Measurements from ENCODE around the gene PCSK1. TPM values are rescaled to one million over a fixed set of nuclear protein-coding genes. Genes with fewer than 3 reads are reported as not detected.

PCSK1 gene
- total and polyA plus RNA-seq, 8 donors = 0.18 to 4.8 (median 0.58) TPM; not detected in 4

DNA sequence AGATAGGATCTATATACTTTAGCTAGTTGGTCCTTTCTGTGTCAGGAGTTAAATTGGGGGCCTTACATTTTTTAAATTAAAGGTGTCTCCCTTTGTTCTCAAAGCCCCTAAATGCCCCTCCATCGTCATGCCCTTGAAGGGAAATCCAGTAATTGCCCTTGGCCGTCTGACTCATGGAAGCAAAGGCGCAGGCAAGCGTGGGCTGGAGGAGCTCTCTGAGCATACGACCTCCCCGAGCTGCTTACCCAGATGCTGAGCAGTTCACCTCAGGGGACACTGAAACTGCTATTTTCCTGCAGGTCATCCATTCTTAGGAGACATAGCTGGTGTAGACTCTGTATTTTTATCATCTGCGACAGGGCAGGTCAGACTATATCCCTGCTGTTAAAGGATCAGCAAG lies 23.0 kb downstream of the PCSK1 start:
- Histone ChIP-seq H3K9me3 (no peaks in the 10 kb centered on the region), H3K27me3 (no peaks in the 10 kb centered on the region), H3K4me3 (no peak overlapping the region), H3K27ac (no peak overlapping the region), H3K36me3 (no peaks in the 10 kb centered on the region), H3K4me1 (no peaks in the 10 kb centered on the region)
- WGBS, 5 donors = 83 to 90% (median 87%) methylated on average over 7 of the region's 7 CpGs
- no peak for TF ChIP-seq POLR2AphosphoS5 (IDR thresholded peaks at IDR 0.05)
- no peak for TF ChIP-seq POLR2A (IDR thresholded peaks at IDR 0.05)
- TF ChIP-seq CTCF (IDR thresholded peaks at IDR 0.05) = no peak
- TF ChIP-seq EP300 (IDR thresholded peaks at IDR 0.05) = no peak
- intact Hi-C loops (cut with DNase I; ENCODE audit: low total_unique reads) = no loop called here
- DNase-seq = no peak

DNA sequence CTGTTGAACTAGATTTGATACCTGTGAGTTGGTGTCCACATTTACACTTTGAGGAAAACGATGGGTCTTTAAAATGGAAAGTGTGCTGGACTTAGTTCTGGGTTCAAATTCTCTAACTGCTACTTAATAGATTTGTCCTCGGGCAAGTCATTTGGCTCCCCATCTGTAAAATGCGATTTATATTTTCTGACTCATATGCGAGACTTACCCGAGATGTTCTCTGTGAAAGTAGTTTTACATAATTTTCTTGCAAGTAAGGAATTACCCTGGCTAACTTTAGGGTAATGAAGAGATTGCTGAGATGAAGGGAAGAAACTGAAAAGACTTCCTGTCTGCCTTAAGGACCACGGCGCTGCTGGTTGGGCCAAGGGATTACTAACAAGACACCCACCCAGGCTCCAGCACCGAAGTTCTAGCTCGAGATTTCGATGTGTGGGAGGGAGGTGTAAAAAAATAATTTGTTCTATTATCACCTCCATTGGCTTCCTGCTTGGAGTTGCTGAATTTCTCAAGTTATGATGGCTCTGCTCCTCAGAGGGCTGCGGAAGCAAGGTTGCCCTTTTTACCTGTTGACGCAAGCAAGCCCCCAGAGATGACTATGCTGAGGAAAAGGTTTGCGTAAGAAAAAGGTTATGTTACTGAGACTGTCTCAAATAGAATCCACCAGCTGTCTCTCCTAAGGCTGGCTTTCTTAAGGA lies 24.1 kb downstream of the PCSK1 start:
- no peak for DNase-seq
- no peak overlapping the region for H3K27ac ChIP-seq
- H3K9me3 ChIP-seq = no peaks in the 10 kb centered on the region
- H3K4me1 ChIP-seq = no peaks in the 10 kb centered on the region
- WGBS, 5 donors = 84 to 92% (median 89%) methylated on average over 13 of the region's 13 CpGs
- no peaks in the 10 kb centered on the region for H3K36me3 ChIP-seq
- no peak overlapping the region for H3K4me3 ChIP-seq
- TF ChIP-seq CTCF (IDR thresholded peaks at IDR 0.05) (no peak), POLR2A (IDR thresholded peaks at IDR 0.05) (no peak), POLR2AphosphoS5 (IDR thresholded peaks at IDR 0.05) (no peak), EP300 (IDR thresholded peaks at IDR 0.05) (no peak)
- no peaks in the 10 kb centered on the region for H3K27me3 ChIP-seq
- intact Hi-C loops (cut with DNase I; ENCODE audit: low total_unique reads) = no loop called here

DNA sequence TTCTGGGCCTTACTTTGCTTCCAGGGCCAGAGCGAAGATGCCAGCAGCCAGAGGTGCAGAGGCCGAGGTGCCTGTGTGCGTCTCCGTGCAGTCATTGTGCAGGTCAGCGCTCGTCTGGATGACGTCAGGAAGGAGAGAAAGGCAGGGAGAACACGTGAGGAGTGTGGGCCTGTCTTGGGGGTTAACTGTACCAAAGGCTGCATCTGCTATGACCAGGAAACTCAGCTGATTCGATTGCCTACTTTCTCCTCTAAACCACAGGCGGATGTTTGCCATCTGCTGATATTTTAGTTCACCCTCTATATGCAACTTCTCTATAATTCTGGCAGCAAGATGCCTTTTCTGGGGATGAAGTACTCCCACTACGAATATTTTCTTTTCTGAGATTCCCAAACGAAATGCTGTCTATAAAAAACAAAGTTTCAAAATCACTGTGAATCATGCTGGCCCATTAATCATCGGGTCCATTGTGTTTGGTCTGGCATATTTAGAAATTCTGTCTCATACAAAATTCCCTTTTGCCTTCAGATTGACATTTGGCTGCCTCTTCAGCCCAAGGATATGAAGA lies 24.8 kb downstream of the PCSK1 start:
- no peaks in the 10 kb centered on the region for H3K4me1 ChIP-seq
- no peaks in the 10 kb centered on the region for H3K36me3 ChIP-seq
- DNase-seq = no peak
- TF ChIP-seq POLR2A (IDR thresholded peaks at IDR 0.05) (no peak), EP300 (IDR thresholded peaks at IDR 0.05) (no peak), POLR2AphosphoS5 (IDR thresholded peaks at IDR 0.05) (no peak), CTCF (IDR thresholded peaks at IDR 0.05) (no peak)
- intact Hi-C loops (cut with DNase I; ENCODE audit: low total_unique reads) = no loop called here
- H3K27ac ChIP-seq = no peak overlapping the region
- 69 to 85% (median 76%) methylated on average over 13 of the region's 13 CpGs for WGBS, 5 donors
- H3K4me3 ChIP-seq = no peak overlapping the region
- H3K27me3 ChIP-seq = no peaks in the 10 kb centered on the region
- H3K9me3 ChIP-seq = no peaks in the 10 kb centered on the region

- Histone ChIP-seq H3K27me3 (no peaks in the 10 kb centered on the region), H3K36me3 (no peaks in the 10 kb centered on the region), H3K9me3 (no peaks in the 10 kb centered on the region), H3K4me3 (no peak overlapping the region), H3K4me1 (no peaks in the 10 kb centered on the region), H3K27ac (no peak overlapping the region)
- no peak for DNase-seq
- TF ChIP-seq CTCF (IDR thresholded peaks at IDR 0.05) (no peak), POLR2A (IDR thresholded peaks at IDR 0.05) (no peak), EP300 (IDR thresholded peaks at IDR 0.05) (no peak), POLR2AphosphoS5 (IDR thresholded peaks at IDR 0.05) (no peak)
- intact Hi-C loops (cut with DNase I; ENCODE audit: low total_unique reads) = no loop called here
Measured at GRCh38 chr5:96407436-96407835, 25.6 kb downstream of the PCSK1 start.

Measured in stomach (tissue), 9 donors.